ENCODE measurements around the gene TUBA1C.
A peak's percentile ranks its signal among the peaks of the same experiment; 100 is the strongest.

Gene TUBA1C

DNA sequence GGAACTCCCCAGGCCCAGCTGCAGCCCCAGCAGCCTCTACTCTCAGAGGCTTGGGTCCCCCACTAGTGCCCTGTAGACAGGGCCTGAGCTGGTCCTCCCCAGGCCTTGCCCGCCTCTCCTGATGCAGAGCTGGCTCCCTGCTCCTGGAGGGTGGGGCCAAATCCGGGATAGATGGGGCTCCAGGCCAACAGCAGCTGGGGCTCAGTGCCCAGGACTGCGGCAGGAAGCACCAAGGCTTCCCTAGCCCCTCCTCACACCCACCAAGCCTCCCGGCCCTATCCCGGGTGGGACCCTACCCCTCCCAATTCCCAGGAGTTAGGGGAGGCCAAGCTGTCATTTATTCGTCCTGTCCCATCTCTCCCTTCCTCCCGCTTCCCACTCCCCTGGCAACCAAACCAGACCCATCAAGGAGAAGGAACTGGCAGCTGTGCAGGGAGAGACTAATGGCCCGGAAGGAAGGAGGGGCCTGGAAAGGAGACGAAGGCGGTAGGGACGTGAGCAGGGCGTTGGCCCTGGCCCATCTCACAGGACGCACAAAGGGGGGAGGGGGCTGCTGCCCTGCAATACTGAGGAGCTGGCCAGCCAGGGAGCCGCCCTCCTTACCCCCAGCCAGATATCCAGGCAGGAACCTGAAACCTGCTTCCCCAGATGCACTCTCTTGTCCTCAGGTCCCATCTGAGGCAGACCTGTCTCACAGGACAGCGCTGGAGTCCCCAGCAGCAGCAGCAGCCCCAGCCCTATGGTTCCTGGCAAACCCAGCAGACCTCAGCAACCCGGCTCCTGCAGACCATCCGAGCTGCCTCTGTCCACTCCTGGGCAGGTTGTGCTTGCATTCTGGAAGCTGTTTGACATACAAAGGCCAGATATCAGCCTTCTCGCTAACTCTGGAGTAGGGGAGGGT is 28.4 kb downstream of the TUBA1C start:
- no peak for TF ChIP-seq CTCF (IDR thresholded peaks at IDR 0.05; ENCODE audit: control insufficient read depth, insufficient read depth, low read depth, low read length, missing control alignments)
- no peak overlapping the region for H3K4me3 ChIP-seq (ENCODE audit: control insufficient read depth, low read depth, low read length)
- DNase-seq (ENCODE audit: low read depth), result no peak

- no peak for TF ChIP-seq CTCF (IDR thresholded peaks at IDR 0.05; ENCODE audit: control insufficient read depth, insufficient read depth, low read depth, low read length, missing control alignments)
- no peak for DNase-seq (ENCODE audit: low read depth)
- H3K4me3 ChIP-seq (ENCODE audit: control insufficient read depth, low read depth, low read length), result no peak overlapping the region
Observed at GRCh38 chr12:49294086-49294803, 29.4 kb downstream of the TUBA1C start.

GRCh38 chr12:49294804-49295081 is 29.9 kb downstream of the TUBA1C start:
- no peak for TF ChIP-seq CTCF (IDR thresholded peaks at IDR 0.05; ENCODE audit: control insufficient read depth, insufficient read depth, low read depth, low read length, missing control alignments)
- DNase-seq (ENCODE audit: low read depth), result no peak
- H3K4me3 ChIP-seq (ENCODE audit: control insufficient read depth, low read depth, low read length), result no peak overlapping the region

DNA sequence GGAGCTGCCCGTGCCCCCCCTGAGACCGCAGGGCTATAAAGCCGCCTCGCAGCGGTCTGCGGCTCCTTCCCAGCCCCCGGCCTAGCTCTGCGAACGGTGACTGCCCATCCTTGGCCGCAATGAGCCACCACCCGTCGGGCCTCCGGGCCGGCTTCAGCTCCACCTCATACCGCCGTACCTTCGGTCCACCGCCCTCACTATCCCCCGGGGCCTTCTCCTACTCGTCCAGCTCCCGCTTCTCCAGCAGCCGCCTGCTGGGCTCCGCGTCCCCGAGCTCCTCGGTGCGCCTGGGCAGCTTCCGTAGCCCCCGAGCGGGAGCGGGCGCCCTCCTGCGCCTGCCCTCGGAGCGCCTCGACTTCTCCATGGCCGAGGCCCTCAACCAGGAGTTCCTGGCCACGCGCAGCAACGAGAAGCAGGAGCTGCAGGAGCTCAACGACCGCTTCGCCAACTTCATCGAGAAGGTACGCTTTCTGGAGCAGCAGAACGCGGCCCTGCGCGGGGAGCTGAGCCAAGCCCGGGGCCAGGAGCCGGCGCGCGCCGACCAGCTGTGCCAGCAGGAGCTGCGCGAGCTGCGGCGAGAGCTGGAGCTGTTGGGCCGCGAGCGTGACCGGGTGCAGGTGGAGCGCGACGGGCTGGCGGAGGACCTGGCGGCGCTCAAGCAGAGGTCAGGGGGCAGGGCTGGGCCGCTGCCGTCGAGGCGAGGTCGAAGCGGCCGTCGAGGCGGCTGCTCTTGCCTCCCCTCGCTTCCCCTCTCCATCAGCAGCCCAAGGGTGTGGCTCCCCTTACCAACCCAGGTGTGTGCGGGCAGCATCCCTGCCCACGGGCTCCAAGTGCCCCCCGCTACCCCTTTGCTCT is 30.4 kb downstream of the TUBA1C start, which contains the start of gene PRPH:
TSS of gene PRPH (plus strand) at position 66 of the 855 bp plus-strand sequence. CDS start at position 120, 54 bp downstream.
- no peak for DNase-seq (ENCODE audit: low read depth)
- no peak within 1 kb of the TSS for H3K4me3 ChIP-seq (ENCODE audit: control insufficient read depth, low read depth, low read length)
- TF ChIP-seq CTCF (IDR thresholded peaks at IDR 0.05; ENCODE audit: control insufficient read depth, insufficient read depth, low read depth, low read length, missing control alignments), result no peak

- no peak for DNase-seq (ENCODE audit: low read depth)
- peak; percentile 73 for TF ChIP-seq CTCF (IDR thresholded peaks at IDR 0.05; ENCODE audit: control insufficient read depth, insufficient read depth, low read depth, low read length, missing control alignments)
- no peak overlapping the region for H3K4me3 ChIP-seq (ENCODE audit: control insufficient read depth, low read depth, low read length)
Observed at GRCh38 chr12:49296034-49296835, 31.4 kb downstream of the TUBA1C start.

Measured in AG09309 (cell line).